GM13977 (cell line): Measurements from ENCODE around the gene SLC15A1.

ENCODE experiments used
- DNase-seq: peaks from one replicate; pipeline ENCODE4 v3.0.0; 2012; ENCODE audit warnings: low spot score
- in situ Hi-C: fragments of 300-500 bp; cut with MboI; formaldehyde crosslinking; loops from one replicate; pipeline ENCODE4 v1.12.0; 2022; ENCODE audit warnings: low sequenced_read_pairs, low pct_unique_long_range_greater_than_20kb, mixed read lengths, inconsistent platforms; ENCODE audit not compliant: unreplicated experiment
- TF ChIP-seq, protein P1 (sequence below): IDR thresholded peaks from 2 replicates; pipeline ENCODE4 v1.5.1; 2012; ENCODE audit warnings: mild to moderate bottlenecking, control low read depth; ENCODE audit not compliant: insufficient read depth; ENCODE audit errors: extremely low read depth, missing control alignments

The SLC15A1 gene

DNA sequence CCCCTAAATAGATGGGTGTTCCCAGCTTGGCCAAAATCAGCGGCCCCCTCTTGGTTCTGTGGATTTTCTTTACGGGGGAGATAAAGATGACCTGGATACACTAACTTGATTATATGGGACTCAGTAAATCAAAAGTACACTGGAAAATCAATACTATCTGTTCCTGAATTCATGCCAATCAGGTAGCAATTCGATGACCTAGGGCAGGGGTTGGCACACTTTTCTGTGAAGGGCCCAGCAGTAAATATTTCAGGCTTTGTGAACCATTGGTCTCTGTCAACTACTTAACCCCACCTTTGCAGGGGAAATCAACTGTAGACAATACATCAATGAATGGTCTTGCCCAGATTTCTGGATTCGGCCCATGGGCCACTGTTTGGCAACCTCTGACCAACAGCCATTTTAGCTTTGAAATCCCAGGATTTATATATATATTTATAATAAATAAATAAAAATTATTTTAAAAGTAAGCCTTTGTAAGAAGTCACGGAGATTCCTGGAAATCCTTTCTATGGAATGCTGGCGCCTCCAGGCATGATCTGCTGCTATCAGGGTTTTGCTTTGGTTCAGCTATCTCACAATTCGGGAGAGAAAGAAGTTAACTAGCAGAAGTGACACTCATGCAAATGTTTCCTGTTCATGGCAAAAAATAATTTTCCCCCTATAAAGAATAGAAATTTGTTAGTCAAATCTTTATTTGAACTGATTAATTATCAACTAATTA is 32.8 kb downstream of the SLC15A1 start:
- no peak for DNase-seq
- TF ChIP-seq, protein P1, sequence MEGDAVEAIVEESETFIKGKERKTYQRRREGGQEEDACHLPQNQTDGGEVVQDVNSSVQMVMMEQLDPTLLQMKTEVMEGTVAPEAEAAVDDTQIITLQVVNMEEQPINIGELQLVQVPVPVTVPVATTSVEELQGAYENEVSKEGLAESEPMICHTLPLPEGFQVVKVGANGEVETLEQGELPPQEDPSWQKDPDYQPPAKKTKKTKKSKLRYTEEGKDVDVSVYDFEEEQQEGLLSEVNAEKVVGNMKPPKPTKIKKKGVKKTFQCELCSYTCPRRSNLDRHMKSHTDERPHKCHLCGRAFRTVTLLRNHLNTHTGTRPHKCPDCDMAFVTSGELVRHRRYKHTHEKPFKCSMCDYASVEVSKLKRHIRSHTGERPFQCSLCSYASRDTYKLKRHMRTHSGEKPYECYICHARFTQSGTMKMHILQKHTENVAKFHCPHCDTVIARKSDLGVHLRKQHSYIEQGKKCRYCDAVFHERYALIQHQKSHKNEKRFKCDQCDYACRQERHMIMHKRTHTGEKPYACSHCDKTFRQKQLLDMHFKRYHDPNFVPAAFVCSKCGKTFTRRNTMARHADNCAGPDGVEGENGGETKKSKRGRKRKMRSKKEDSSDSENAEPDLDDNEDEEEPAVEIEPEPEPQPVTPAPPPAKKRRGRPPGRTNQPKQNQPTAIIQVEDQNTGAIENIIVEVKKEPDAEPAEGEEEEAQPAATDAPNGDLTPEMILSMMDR = no peak
- in situ Hi-C loops = no loop called here

DNA sequence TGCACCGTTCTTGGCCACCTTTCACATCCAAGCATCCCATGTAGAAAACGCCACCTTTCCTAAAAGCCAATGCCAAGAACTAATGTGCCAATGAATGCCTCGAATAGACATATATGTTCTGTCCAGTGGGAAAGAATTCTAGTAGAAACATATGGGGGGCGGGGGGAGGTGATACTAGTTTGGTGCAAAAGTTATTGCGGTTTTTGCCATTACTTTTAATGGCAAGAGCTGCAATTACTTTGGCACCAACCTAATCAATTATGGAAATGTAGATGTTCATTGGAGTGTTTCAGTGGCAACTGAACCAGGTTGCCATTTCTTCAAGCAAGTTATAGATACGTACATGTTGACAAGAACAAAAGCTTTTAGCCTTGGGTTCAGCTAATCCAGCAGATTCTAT is 34.6 kb downstream of the SLC15A1 start:
- DNase-seq = no peak
- TF ChIP-seq, protein P1 = no peak
- in situ Hi-C loops = no loop called here

DNA sequence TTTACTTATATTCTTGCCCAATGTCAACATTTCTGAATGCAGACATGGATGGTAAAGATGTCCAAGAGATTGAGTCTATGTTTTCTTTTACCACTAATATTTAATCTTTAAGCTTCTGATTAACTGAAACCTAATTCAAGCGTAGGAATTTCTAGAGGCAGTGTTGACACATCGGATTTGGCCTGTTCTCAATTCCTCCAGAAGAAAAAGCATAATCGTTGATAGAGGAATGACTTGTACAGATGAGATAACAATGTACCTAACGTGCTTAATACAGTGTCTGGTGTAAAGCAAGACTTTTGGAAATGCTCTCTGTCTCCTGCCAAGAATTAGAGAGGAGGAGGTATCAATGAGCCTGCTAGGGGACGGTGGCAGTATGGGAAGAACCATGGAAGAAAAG is 35.2 kb downstream of the SLC15A1 start:
- TF ChIP-seq, protein P1 = no peak
- in situ Hi-C loops = no loop called here
- no peak for DNase-seq

DNA sequence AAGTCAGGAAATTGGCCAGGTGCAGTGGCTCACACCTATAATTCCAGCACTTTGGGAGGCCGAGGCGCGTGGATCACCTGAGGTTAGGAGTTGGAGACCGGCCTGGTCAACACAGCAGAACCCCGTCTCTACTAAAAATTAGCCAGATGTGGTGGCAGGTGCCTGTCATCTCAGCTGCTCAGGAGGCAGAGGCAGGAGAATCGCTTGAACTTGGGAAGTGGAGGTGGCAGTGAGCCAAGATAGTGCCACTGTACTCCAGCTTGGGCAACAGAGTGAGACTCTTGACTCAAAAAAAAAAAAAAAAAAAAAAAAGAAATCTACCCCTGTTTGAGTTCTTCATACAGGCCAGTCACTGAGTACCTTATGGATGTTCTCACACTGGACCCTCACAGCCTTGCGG is 42.0 kb downstream of the SLC15A1 start:
- in situ Hi-C loops = no loop called here
- TF ChIP-seq, protein P1 = no peak

GRCh38 chr13:98707281-98707999 is 45.0 kb downstream of the SLC15A1 start:
- in situ Hi-C loops = no loop called here
- TF ChIP-seq, protein P1 = no peak
- no peak for DNase-seq

More for the DNA sequence above, 42.0 kb downstream of the SLC15A1 start:
- no peak for DNase-seq

DNA sequence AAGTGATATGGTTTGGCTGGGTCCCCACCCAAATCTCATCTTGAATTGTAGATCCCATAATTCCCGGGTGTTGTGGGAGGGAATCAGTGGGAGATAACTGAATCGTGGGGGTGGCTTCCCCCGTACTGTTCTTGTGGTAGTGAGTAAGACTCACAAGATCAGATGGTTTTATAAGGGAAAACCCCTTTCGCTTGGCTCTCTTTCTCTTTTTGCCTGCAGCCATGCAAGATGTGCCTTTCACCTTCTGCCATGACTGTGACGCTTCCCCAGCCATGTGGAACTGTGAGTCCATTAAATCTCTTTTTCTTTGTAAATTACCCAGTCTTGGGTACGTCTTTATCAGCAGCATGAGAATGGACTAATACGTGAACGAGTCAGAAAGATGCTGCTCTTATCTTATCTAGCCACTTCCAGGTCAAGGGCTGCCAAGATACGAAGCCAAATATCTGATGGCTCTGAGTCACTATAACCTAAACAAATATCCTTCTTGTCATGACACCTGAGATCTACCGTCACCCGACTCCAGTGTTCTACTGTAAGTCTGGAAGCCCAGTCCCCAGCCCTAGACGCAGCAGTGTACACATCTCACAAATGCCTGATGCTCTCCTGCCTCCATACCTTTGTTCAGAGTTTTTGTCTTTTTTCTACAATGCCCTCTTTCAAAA is 45.9 kb downstream of the SLC15A1 start:
- DNase-seq = no peak
- in situ Hi-C loops = no loop called here
- TF ChIP-seq, protein P1 = no peak
